Tibial nerve (tissue), 3 donors: ENCODE measurements around the gene PRRT1B.
"Not testable (repeated sequence)": the region's sequence is repeated elsewhere in the genome, so short reads cannot be mapped to it uniquely, and the experiment has no call there.

Experiments used
- POLR2A ChIP-seq, 2 donors: fragments of 450-650 bp; IDR thresholded peaks; one replicate each; pipeline ENCODE4 v1.6.1; 2017; ENCODE audit warnings: antibody characterized with exemption in 2 of 2, mild to moderate bottlenecking in 2 of 2, moderate library complexity in 2 of 2
- TF ChIP-seq, protein P1 (sequence below), 5 experiments: fragments of 200-600 bp in 3 of 5; fragments of 450-650 bp in 2 of 5; sonication (generic) in 3 of 5; IDR thresholded peaks; one replicate each; pipeline ENCODE4 v1.5.1; 2016 to 2019; ENCODE audit warnings: antibody characterized with exemption in 5 of 5, mild to moderate bottlenecking in 3 of 5, moderate library complexity in 2 of 5

DNA sequence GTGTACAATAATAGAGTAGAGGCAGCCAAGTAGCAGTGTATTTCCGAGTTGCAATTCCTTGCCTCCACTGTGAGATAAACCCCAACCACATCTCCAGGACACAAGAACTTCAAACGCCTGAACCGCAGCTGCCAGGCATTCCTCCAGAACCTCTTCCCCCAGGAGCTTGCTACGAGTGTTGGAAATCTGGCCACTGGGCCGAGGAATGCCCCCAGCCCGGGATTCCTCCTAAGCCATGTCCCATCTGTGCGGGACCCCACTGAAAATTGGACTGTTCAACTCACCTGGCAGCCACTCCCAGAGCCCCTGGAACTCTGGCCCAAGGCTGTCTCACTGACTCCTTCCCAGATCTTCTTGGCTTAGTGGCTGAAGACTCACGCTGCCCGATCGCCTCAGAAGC is 3.9 kb downstream of the PRRT1B start:
- TF ChIP-seq, protein P1, sequence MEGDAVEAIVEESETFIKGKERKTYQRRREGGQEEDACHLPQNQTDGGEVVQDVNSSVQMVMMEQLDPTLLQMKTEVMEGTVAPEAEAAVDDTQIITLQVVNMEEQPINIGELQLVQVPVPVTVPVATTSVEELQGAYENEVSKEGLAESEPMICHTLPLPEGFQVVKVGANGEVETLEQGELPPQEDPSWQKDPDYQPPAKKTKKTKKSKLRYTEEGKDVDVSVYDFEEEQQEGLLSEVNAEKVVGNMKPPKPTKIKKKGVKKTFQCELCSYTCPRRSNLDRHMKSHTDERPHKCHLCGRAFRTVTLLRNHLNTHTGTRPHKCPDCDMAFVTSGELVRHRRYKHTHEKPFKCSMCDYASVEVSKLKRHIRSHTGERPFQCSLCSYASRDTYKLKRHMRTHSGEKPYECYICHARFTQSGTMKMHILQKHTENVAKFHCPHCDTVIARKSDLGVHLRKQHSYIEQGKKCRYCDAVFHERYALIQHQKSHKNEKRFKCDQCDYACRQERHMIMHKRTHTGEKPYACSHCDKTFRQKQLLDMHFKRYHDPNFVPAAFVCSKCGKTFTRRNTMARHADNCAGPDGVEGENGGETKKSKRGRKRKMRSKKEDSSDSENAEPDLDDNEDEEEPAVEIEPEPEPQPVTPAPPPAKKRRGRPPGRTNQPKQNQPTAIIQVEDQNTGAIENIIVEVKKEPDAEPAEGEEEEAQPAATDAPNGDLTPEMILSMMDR (IDR thresholded peaks at IDR 0.05) = not testable (repeated sequence)
- TF ChIP-seq POLR2A (IDR thresholded peaks at IDR 0.05) = not testable (repeated sequence)
